Kidney (tissue), 14 donors: ENCODE data around the gene PSMD3. TPM values are rescaled to one million over a fixed set of nuclear protein-coding genes. Genes with fewer than 3 reads are reported as not detected.
"Not testable (repeated sequence)": the region's sequence is repeated elsewhere in the genome, so short reads cannot be mapped to it uniquely, and the experiment has no call there.

Source experiments
- DNase-seq, 5 donors: peaks; one replicate each; pipeline ENCODE4 v3.0.0-alpha.2; 2013 to 2020
- FAIRE-seq: peaks from 2 replicates; lab custom pipeline; 2012; peaks lifted over from hg19 to GRCh38; lab: Jason Lieb, UNC
- H3K27ac ChIP-seq, 2 donors: one replicate each; pipeline ENCODE4 v1.7.0; 2013; ENCODE audit warnings: low read depth in 2 of 2, low read length in 2 of 2, inconsistent platforms in 1 of 2
- H3K27me3 ChIP-seq: one replicate; pipeline ENCODE4 v1.7.1; 2013; ENCODE audit warnings: low read length, inconsistent platforms; ENCODE audit not compliant: control insufficient read depth, insufficient read depth
- H3K36me3 ChIP-seq, 3 donors: one replicate each; pipeline versions ENCODE4 v1.7.0 to v1.7.1; 2013; ENCODE audit warnings: low read length in 3 of 3, control low read depth in 1 of 3, inconsistent platforms in 1 of 3; ENCODE audit not compliant: insufficient read depth in 3 of 3, control insufficient read depth in 2 of 3
- H3K4me1 ChIP-seq, 3 donors: one replicate each; pipeline versions ENCODE4 v1.7.0 to v1.7.1; 2013; ENCODE audit warnings: low read length in 3 of 3, inconsistent platforms in 1 of 3, low read depth in 1 of 3; ENCODE audit not compliant: control insufficient read depth in 2 of 3, insufficient read depth in 2 of 3
- H3K4me3 ChIP-seq, 3 donors: one replicate each; pipeline versions ENCODE4 v1.7.0 to v1.8.1; 2013; ENCODE audit warnings: low read length in 3 of 3, control low read depth in 1 of 3, inconsistent platforms in 1 of 3
- H3K9ac ChIP-seq, 3 donors: one replicate each; pipeline versions ENCODE4 v1.7.0 to v1.7.1; 2013; ENCODE audit warnings: low read length in 3 of 3, control low read depth in 1 of 3, inconsistent platforms in 1 of 3
- H3K9me3 ChIP-seq, 3 donors: one replicate each; pipeline versions ENCODE4 v1.7.0 to v1.7.1; 2013; ENCODE audit warnings: low read length in 3 of 3, control low read depth in 1 of 3, inconsistent platforms in 1 of 3; ENCODE audit not compliant: control insufficient read depth in 2 of 3, insufficient read depth in 1 of 3
- CTCF ChIP-seq: IDR thresholded peaks from 3 replicates; pipeline ENCODE4 v1.5.1; 2012; ENCODE audit warnings: mild to moderate bottlenecking, moderate library complexity, borderline replicate concordance; ENCODE audit not compliant: insufficient read depth; ENCODE audit errors: extremely low read depth
- intact Hi-C: fragments of 100-400 bp; cut with DNase I; formaldehyde crosslinking; loops from one replicate; pipeline ENCODE4 v1.11.1; 2022
- polyA plus RNA-seq: library from polyadenylated mRNA; stranded (reverse); fragments of 350-450 nt; fragmentation: Illumina TruSeq; extraction: RNeasy Lipid Tissue Mini Kit (QIAGEN cat#74804); gene quantifications from one replicate; pipeline ENCODE4 v1.2.3, GENCODE V29; 2014; ENCODE audit warnings: low read depth, low replicate concordance; ENCODE audit not compliant: insufficient read depth
- total RNA-seq: library from RNA; stranded (reverse); fragmentation: NEBNext Ultra II Directional; extraction: Animal tissue kit (Norgen Biotek cat#: 25700); gene quantifications from one replicate; pipeline ENCODE4 v1.2.1, GENCODE V29; 2021
- donor health status: control.
- donor health status: control.
- donor health status: control.
- donor health status: control.
- donor health status: control.
- donor health status: DM: yes; HTN: yes; CAD: no.
- donor health status: Normal renal cell carcinoma (clear cell type).

Gene PSMD3
- total and polyA plus RNA-seq, 2 donors from 2014 or later, result 63.6 to 66.4 TPM

DNA sequence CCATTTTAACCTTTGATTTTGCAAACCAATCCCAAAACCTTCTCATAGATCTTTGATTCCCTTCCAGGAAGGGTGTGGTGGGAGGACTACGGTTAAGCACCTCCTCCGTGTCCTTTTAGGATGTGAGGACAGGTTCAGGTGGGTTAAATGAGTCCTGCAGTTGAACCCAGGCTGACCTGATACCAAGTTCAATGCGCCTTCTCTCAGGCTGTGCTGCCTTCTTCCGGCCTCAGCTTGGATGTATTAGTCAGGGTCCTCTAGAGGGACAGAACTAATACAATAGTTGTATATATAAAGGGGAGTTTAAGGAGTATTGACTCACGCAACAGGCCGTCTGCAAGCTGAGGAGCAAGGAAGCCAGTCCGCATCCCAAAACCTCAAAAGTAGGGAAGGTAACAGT, 24.1 kb downstream of the PSMD3 start:
- H3K27me3 ChIP-seq, result no peaks in the 10 kb centered on the region
- no peaks in the 10 kb centered on the region for H3K9me3 ChIP-seq
- DNase-seq (peak in 1 of 5 donors; percentile 17), FAIRE-seq (no peak)
- intact Hi-C loops, result no loop called here
- no peak for TF ChIP-seq CTCF
- H3K9ac ChIP-seq, result no peak overlapping the region
- no peaks in the 10 kb centered on the region for H3K36me3 ChIP-seq
- no peaks in the 10 kb centered on the region for H3K4me1 ChIP-seq
- no peak overlapping the region for H3K27ac ChIP-seq
- no peak overlapping the region for H3K4me3 ChIP-seq

DNA sequence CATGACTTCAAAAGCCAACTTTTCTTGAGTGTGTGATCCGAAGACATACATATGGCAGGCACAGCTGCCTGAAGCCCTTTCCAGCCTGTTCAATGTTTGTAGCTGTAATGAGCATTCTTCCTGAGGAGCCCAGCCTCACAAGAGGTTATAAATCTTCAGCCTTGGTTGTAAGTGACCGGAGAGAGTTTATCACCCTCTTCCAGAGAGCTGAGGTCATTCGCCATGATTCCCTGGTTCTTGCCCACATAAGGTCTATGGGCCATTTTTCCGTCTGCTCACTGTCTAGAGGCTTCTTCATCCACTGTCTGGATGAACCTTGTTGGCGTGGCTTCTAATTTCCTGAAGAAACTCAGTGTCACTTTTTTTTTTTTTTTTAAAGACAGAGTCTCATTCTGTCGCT, 24.9 kb downstream of the PSMD3 start:
- Histone ChIP-seq H3K9me3 (no peaks in the 10 kb centered on the region), H3K27ac (no peak overlapping the region), H3K4me3 (no peak overlapping the region), H3K36me3 (no peaks in the 10 kb centered on the region), H3K4me1 (no peaks in the 10 kb centered on the region), H3K9ac (no peak overlapping the region), H3K27me3 (no peaks in the 10 kb centered on the region)
- no peak for TF ChIP-seq CTCF
- FAIRE-seq (no peak), DNase-seq (no peak)
- intact Hi-C loops, result no loop called here

DNA sequence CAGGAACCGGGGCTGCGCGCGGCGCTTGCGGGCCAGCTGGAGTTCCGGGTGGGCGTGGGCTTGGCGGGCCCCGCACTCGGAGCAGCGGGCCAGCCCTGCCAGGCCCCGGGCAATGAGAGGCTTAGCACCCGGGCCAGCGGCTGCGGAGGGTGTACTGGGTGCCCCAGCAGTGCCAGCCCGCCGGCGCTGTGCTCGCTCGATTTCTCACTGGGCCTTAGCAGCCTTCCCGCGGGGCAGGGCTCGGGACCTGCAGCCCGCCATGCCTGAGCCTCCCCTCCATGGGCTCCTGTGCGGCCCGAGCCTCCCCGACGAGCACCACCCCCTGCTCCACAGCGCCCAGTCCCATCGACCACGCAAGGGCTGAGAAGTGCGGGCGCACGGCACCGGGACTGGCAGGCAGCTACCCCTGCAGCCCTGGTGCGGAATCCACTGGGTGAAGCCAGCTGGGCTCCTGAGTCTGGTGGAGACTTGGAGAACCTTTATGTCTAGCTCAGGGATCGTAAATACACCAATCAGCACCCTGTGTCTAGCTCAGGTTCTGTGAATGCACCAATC, 30.4 kb downstream of the PSMD3 start:
- intact Hi-C loops, result loop anchor here (10.0 kb wide), 2 partner anchors 154 to 274 kb away; partner anchors contain the start of gene CDC6
- not testable (repeated sequence) for FAIRE-seq

GRCh38 chr17:40012017-40012647, 31.5 kb downstream of the PSMD3 start:
- H3K4me1 ChIP-seq, H3K36me3 ChIP-seq, FAIRE-seq, H3K27me3 ChIP-seq, H3K4me3 ChIP-seq, DNase-seq, H3K9me3 ChIP-seq, H3K9ac ChIP-seq, H3K27ac ChIP-seq: not testable (repeated sequence)
- intact Hi-C loops, result loop anchor here (10.0 kb wide), 2 partner anchors 153 to 273 kb away; partner anchors contain the start of gene CDC6

More for the DNA sequence above, 30.4 kb downstream of the PSMD3 start:
- H3K4me1 ChIP-seq, H3K9me3 ChIP-seq, H3K36me3 ChIP-seq, H3K9ac ChIP-seq, H3K4me3 ChIP-seq, H3K27ac ChIP-seq, DNase-seq, H3K27me3 ChIP-seq: not testable (repeated sequence)
